HG03159 (cell line): ENCODE measurements around the gene ADARB1.

ENCODE experiments used
- ATAC-seq: cut with Tn5 transposase; IDR thresholded peaks from one replicate; pipeline ENCODE4 v1.9.1; 2021; ENCODE audit warnings: mild to moderate bottlenecking, moderate library complexity; ENCODE audit not compliant: unreplicated experiment

The ADARB1 gene

DNA sequence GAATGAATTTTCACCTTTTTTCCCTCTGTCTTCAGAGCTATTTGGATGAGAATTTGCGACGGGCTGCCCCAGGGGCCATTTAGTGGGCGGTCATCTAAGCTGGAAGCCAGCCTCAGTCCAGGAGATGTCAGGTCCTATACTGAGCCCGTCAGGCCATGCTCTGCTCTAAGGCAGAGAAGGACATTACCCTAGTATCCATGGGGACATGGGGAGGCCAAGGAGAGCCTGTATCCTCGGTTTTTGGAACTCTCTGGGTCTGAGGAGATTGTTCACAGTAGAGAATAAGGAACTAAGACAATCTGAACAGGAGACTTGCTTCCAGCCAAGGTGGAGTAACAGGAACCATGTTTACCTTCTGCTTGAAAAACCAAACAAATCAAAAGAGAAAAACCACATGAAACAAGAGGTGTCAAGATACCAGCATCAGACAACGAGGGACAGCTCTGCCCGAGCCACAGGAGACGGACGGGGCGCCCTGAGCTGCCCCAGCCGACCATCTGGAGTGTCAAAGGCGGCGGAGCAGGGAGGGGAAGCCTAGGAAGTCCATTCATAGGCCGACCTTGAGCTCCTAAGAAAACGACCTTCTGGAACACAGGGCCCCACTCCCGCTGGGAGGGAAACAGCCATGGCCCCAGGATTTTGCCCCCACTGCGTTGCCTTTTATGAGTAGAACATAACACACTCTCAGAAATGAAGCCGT is 20.0 kb upstream of the ADARB1 start:
- ATAC-seq, result no peak

GRCh38 chr21:45054927-45055612 is 19.3 kb upstream of the ADARB1 start:
- ATAC-seq, result no peak

DNA sequence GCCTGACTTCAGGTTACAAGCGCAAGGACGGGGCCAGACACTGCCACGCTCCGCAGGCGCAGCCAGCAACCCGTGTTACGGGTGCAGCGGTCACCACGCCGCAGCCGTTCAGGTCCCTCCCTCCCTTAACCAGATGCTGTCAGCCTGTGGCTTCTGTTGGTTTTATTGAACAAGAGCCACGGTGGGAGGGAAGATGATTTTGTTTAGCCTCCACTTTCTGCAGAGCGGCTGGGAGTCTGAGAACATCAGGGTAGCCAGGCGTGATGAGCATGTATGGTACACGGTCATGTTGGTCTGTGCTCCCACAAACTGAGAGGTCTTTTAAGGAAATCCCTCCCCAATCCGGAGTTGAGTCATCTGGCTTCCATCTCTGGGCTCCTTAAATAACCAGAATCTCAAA is 18.5 kb upstream of the ADARB1 start:
- ATAC-seq, result no peak

DNA sequence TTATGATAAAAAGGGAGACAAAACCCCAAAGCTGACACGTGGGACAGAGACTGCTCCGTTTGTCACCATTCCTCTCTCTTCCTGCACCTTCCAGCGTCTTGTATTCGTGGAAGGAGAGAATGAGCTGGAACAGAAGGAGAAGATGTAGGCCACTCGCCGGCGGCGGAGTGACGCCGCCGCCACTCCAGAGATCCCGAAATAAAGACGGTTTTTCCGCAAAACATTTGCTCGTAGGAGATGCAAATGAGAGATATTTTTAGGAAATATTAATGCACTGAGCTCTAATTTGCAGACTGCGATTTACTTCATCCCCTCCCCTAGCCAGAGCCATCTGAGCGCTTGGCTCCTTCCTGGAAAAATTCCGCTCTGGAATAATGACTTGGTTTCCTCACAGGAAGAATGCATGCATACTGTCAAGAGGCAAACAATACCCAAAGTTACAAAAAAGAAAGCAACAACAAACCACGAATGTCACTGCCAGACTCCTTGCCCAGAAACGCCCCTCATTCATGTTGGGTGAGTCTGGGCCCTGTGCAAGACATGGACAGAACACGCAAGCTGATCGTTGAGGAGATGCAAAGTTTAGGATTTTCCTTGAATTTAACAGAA is 18.0 kb upstream of the ADARB1 start:
- ATAC-seq, result no peak

DNA sequence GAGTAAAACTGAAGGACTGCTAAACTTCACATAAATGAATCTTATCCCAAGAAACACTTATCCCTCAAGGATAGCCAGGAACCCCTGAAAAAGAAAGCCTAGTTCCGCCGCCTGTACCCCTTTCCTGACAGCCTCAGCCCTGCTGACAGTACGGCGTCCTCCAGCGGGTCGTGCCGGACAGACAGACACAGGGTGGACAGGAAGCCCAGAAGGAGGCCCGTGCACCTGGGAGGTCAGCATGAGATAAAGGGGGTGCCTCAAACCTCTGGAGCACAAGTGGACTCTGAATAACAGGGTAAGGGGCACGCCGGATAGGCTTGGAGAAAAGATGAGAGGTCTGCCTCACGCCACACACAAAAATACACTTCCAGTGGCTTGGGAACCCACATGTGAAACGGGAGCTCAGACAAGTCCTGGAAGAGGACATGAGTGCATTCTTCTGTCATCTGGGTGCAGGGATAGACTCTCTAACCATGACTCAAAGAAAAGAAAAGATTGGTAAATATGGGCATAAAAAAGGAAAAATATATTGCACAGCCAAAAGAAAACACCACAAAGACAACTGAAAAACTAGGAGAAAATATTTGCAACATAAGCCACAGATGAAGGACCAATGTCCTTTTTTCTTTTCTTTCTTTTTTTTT is 17.3 kb upstream of the ADARB1 start:
- ATAC-seq, result no peak

- no peak for ATAC-seq
Measured at GRCh38 chr21:45057886-45058285, 16.5 kb upstream of the ADARB1 start.

DNA sequence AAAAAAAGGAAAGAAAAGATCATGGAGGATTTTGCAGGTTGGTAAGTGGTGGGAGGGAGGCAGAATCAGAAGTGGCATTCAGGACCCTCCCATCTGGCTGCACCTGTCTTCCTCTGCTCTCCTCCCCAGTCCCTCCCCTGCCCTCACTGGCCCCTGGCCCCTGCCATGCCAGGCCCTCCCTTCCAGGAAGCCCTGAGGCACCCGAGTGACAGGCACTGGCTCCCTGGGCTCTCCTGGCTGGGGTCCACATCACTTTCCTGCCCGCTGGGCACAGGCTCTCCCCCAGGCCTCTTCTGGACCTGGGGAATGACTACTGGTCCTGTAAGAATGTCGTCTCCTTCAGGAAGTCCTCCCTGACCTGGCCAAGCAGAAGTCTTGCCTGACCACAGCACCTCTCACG is 15.3 kb upstream of the ADARB1 start:
- no peak for ATAC-seq

- ATAC-seq, result no peak
Measured at GRCh38 chr21:45060089-45060488, 14.3 kb upstream of the ADARB1 start.

DNA sequence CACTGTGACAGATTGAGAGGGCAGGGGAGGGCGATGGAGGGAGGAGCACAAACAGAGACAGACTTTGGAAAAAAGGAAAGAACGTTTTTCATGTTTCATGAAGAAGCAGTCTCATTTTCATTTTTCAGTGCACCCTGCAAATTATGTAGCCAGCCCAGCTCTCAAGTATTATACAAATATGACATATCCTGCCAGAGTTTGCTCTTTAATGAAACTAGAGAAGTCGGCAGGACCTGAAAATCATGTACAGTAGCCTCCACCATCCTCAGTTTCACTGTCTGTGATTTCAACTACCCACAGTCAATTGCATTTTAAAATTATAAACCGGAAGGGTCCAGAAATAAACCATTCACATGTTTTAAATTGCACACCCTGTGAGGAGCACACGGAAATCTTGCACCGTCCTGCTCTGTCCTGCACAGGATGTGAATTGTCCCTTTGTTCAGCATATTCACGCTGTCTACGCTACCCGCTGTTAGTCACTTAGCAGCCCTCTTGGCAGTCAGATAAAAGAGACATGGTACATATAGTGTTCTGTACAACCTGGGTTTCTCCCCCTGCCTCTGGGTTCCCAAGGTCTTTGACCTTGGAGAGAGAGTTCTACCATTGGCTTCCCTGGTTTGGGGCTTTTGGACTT is 13.6 kb upstream of the ADARB1 start:
- ATAC-seq, result no peak

GRCh38 chr21:45064091-45064490 is 10.3 kb upstream of the ADARB1 start:
- ATAC-seq, result no peak

DNA sequence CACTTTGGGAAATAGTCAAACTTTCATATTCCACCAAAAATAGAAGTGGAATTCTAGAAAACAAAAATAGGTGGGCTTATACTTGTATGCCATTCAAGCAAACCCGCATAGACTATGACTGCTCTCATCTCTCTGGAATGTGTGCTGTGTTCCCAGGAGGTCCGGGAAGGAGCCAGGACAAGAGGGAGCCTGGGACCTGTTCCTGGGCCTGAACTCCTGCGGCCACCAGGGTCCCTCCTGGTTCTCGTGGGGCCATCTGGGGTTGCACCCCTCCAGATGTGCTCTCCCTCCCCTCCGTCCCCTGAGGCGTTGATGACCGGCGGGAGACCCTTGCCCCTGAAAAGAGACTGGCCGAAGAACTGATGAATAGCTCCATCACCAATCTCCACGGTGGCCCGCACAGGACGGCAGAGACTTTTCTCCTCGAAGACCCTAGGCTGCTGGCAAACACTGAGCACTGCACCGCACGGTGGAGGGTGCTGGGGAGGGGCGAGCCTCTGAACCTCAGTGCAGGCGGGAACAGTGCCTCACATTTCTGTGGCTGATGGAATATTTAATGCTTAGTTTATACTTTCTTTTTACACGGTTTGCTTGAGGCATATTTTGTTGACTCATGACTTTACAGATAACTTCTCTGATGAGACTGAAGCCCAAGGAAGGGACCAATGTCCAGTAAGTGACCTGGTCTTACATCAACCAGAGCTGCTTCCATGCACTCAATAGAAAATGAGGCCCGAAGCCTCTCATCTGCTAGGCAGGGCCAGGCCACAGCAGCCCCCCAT is 9.6 kb upstream of the ADARB1 start:
- no peak for ATAC-seq

DNA sequence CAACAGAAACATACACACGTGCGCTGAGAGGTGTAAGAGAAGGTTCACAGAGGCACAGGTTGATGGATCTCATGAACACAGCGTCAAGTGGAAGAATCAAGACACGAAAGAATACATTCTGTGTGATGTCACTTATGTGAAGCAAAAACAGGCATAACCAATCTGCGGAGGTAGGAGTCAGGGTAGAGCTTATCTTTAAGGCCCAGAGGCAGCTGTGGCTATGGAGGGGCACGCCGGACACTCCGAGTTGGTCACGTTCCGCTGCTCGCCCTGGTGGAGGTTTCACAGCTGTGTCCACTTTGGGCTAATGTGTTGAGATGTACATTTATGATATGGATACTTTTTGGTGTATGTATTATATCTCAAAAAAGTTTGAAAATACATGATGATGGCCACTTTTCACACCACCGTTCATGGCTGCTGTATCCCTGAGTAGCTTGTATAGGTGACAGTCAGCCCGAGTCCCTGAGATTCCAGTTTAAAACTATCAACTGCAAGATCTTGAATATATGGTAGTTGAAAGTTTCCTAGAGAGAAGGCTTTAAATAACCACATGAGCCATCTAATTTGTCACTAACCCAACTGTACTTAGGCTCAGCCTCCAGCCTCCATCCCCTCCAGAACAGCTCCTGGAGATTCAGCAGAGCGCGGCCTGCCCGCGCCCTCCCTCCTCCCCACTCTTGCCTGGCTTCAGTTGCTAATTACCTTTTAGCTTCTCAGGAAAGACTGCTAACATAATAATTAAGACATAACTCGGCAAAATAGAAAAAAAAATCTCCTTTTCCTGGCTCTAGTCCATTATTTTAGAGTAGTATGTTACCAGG is 6.7 kb upstream of the ADARB1 start:
- no peak for ATAC-seq

GRCh38 chr21:45069085-45069484 is 5.3 kb upstream of the ADARB1 start:
- ATAC-seq, result no peak

GRCh38 chr21:45069711-45070110 is 4.7 kb upstream of the ADARB1 start:
- no peak for ATAC-seq

GRCh38 chr21:45071078-45071873 is 3.1 kb upstream of the ADARB1 start:
- ATAC-seq, result no peak

DNA sequence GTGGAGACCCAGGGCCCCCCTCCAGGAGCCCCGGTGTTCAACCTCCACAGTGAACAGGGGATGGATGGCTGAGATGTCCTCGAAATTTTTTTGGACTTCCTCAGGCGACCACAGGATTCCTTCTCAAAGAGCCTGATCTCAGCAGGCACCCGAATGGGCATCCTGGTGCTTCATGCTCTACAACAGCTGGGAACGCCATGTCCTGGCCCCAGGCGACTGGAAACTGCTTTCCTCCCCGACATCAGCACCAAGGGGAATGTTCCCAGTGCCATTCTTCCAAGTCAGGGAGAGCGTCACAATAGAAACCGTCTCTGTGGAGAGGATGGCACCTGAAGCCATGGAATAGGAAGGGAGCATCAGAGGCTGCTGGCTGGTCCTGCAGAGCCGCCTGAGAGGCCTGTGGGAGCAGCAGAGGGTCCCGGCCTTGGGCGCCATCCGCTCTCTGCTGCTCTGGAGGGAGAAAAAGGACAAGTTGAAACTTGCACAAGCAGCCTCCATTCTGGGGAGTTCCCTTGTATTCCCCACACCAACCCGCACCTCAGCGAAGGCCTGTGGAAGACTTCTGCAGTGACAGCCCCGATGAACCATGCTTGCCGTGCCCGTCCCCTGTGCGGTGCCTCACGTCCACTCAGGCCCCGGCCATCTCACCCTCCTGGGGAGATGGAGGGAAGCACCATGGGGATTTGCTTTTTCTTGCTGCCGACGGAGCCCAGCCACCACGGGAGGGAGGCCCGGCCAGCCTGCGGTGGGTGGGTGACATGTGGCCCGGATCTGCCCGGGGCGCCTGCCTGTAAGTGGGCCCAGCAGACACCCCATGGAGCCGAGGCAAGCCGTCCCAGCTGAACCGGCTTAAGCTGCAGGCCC is 2.3 kb upstream of the ADARB1 start:
- ATAC-seq, result no peak

DNA sequence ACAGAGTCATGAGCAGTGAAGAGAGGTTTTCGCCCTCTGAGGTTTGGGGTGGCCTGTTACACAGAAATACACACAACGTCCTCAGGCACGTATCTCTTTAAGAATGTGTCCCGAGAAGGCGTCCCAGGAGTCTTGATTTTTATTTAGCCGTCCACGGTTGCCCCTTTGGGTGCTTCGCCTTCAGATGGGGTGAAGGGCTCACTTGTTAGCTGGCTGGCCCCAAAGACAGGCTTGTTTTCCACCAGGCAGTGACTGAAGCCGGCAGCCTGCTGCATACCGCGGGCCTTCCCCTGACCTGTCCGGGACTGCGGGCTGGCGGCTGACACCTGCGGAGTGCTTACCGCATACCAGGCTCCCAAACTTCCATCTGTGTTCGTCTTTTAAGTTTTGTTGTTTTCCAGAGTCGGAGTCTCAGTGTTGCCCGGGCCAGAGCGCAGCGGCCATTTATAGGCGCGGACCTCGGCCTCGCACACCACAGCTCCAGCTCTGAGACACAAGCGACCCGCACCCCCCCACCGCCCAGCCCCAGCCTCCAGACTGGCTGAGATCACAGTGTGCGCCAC is 1.6 kb upstream of the ADARB1 start:
- no peak for ATAC-seq
